Fibroblast of the aortic adventitia (primary cell): Measurements from ENCODE around the gene TMOD2. TPM values are rescaled to one million over a fixed set of nuclear protein-coding genes. Genes with fewer than 3 reads are reported as not detected.

Experiments
- DNase-seq: peaks from one replicate; pipeline ENCODE4 v3.0.0-alpha.2; 2010; ENCODE audit warnings: low read depth
- H3K4me3 ChIP-seq: 2 replicates; pipeline ENCODE4 v1.5.1; 2011; ENCODE audit warnings: low read depth, mild to moderate bottlenecking, control low read depth, low read length, moderate library complexity
- total RNA-seq: library from RNA; depleted of rRNA; stranded (reverse); fragments of >200 nt; gene quantifications from 2 replicates; pipeline ENCODE4 v1.2.3, GENCODE V29; 2012; ENCODE audit warnings: low replicate concordance
- TF ChIP-seq, protein P1 (sequence below): IDR thresholded peaks from 2 replicates; pipeline ENCODE4 v1.5.1; 2011; ENCODE audit warnings: mild to moderate bottlenecking, low read length, control low read depth, inconsistent platforms; ENCODE audit not compliant: insufficient read depth

The TMOD2 gene
- total RNA-seq, 1 donor: 11.2 TPM

DNA sequence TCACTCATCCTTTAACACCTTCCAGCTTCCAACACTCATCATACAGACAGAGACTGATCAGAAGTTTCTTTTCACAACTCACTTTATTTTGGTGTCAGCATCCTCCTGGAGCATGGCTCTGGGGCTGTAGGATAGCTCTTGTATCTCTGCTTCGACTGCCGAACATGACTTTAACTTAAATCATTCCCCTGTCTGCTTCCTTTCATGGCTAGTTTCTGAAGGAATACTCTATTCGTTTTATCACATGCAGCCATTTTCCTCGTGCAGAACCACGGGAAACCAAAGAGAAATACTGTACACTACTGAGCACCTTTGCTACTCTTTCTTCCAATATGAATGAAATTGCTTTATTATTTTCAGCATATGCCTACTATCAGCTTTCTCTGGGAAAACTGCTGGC, 2.1 kb upstream of the TMOD2 start:
- TF ChIP-seq, protein P1, sequence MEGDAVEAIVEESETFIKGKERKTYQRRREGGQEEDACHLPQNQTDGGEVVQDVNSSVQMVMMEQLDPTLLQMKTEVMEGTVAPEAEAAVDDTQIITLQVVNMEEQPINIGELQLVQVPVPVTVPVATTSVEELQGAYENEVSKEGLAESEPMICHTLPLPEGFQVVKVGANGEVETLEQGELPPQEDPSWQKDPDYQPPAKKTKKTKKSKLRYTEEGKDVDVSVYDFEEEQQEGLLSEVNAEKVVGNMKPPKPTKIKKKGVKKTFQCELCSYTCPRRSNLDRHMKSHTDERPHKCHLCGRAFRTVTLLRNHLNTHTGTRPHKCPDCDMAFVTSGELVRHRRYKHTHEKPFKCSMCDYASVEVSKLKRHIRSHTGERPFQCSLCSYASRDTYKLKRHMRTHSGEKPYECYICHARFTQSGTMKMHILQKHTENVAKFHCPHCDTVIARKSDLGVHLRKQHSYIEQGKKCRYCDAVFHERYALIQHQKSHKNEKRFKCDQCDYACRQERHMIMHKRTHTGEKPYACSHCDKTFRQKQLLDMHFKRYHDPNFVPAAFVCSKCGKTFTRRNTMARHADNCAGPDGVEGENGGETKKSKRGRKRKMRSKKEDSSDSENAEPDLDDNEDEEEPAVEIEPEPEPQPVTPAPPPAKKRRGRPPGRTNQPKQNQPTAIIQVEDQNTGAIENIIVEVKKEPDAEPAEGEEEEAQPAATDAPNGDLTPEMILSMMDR: no peak
- no peak for DNase-seq
- no peak overlapping the region for H3K4me3 ChIP-seq

GRCh38 chr15:51750186-51750585, 1.2 kb upstream of the TMOD2 start:
- H3K4me3 ChIP-seq: no peak overlapping the region
- DNase-seq: no peak
- TF ChIP-seq, protein P1: no peak

DNA sequence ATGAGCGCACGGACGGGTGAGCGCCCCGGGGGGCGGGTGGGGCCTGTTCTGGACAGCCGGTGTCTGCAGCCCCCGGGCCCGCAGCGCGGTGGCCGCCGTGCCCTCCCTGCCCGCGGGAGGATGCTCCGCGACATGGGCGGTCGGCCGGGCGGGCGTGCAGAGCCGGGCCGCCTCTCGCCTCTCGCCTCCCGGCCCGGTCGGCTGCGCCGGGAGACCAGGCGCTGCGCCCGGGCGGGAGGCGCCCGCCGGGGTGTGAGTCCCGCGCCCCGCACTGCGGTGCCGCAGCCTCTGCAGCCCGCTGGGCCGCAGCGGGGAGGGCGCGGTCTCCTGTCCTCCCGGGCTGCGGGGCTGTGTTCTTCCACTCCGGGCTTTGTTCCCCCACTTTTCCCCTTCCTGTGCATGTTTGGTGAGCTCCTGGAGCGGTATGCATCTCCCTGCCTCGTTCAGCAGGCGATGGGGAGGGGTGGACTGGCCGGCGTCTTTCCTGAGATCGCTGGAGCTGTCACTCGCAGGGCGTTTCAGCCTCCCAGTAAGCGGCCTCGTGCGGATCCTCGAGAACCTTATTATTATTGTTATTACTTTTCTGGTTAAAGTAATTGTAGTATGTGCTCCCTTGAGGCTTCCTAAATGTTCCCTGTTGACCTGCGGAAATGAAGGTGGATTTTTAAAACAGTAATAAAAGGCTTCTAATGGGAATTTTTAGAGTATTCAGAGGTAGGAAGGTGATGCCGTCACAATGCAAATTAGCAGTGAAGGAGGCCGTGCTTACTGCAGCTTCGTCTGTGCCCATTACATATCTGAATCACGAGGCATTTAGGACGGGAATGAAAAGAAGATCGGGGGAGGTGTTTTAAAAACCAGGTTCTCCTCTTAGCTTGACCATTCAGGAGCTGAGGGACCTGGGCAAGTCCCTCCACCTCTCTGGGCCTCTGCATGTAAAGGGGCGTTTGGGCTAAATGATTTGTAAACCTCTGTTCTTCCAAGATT, 593 bp downstream of the TMOD2 start:
- H3K4me3 ChIP-seq: peak overlapping the region; percentile 74
- no peak for DNase-seq
- TF ChIP-seq, protein P1: no peak

DNA sequence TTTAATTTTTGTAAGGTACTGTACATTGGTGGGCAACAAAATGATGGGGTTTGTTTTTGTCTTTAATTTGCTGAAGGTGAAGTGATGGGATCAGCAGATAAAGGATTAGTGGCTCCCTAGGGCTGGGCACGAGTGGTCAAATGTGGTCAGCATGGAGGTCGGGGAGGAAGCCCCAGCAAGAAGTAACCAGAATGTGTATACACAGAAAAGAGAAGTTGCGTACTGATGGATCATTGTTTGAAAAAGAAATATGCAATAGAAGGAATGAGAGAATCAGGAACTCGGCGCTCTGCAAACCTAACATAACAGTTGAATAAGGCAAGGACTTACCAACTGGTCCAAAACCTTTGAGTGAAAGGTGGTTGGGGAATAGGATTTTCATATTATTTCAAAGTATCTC, 1.5 kb downstream of the TMOD2 start:
- TF ChIP-seq, protein P1: no peak
- no peak overlapping the region for H3K4me3 ChIP-seq

GRCh38 chr15:51754267-51754666, 2.9 kb downstream of the TMOD2 start:
- TF ChIP-seq, protein P1: no peak
- DNase-seq: no peak
- no peak overlapping the region for H3K4me3 ChIP-seq

More for the DNA sequence above, 1.5 kb downstream of the TMOD2 start:
- no peak for DNase-seq

- TF ChIP-seq, protein P1: no peak
- no peak for DNase-seq
- no peak overlapping the region for H3K4me3 ChIP-seq
These were observed 4.4 kb downstream of the TMOD2 start for GRCh38 chr15:51755790-51756189.

DNA sequence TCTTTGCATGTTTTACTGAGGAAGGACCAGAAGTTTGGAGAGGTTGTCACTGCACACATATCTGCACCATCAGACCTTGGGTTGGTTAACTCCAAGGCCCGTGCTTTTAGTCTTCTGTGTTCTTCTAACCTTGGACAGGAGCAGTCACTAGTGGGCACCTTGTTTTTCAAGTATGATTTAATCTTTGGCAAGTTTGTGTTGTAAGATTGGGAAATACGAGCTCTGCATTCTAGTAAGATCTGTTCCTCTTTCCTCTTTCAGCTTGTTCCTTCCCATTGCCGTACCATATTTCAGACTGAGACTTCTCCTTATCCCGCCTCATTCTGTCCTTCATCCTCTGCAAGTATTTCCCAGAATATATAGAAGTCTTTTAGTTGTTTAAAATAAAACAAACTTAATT, 5.1 kb downstream of the TMOD2 start:
- DNase-seq: no peak
- no peak overlapping the region for H3K4me3 ChIP-seq
- TF ChIP-seq, protein P1: no peak
